GM12878 (cell line): ENCODE results near the gene SELENOO. TPM values are rescaled to one million over a fixed set of nuclear protein-coding genes. Genes with fewer than 3 reads are reported as not detected.

Experiments
- ATAC-seq: fragments of 200-7000 bp; cut with Tn5 transposase; 3 replicates; pipeline ENCODE4 v1.9.1; 2020; ENCODE audit warnings: mild to moderate bottlenecking, moderate library complexity
- BruUV-seq: library from RNA; stranded (reverse); fragments of 400-500 nt; replicated peaks from 2 replicates; lab custom pipeline; 2021; lab: Mats Ljungman, UMichigan
- CTCF ChIA-PET: fragments of 300-600 bp; sonication (Branson Sonifier 250); formaldehyde crosslinking; extraction: SDS; loops from one replicate; lab custom pipeline; 2021; ENCODE audit warnings: inconsistent platforms; lab: Yijun Ruan, JAX
- POLR2A ChIA-PET: fragments of 350-600 bp; formaldehyde crosslinking; extraction: SDS; loops from one replicate; lab custom pipeline; 2021; ENCODE audit warnings: inconsistent platforms; lab: Charles Lee
- RAD21 ChIA-PET: fragments of 300-600 bp; sonication (Branson Sonifier 250); formaldehyde crosslinking; loops from one replicate; lab custom pipeline; 2023; ENCODE audit warnings: antibody characterized with exemption; ENCODE audit not compliant: unreplicated experiment; lab: Charles Lee
- SMC1A ChIA-PET: fragments of 300-600 bp; sonication (Branson Sonifier 250); formaldehyde crosslinking; loops from one replicate; lab custom pipeline; 2023; ENCODE audit not compliant: unreplicated experiment, uncharacterized antibody; lab: Charles Lee
- DNase-seq: peaks from one replicate; pipeline ENCODE4 v3.0.0-alpha.2; 2011; ENCODE audit warnings: low read depth, low spot score
- FAIRE-seq: peaks from 3 replicates; lab custom pipeline; 2011; peaks lifted over from hg19 to GRCh38; lab: Jason Lieb, UNC
- H2AFZ ChIP-seq: 2 replicates; pipeline ENCODE4 v1.6.0; 2011; ENCODE audit warnings: low read depth, low read length, control low read depth; ENCODE audit not compliant: control insufficient read depth
- H3K27ac ChIP-seq: 2 replicates; pipeline ENCODE4 v1.5.1; 2011; ENCODE audit warnings: control low read depth; ENCODE audit not compliant: control insufficient read depth, insufficient read depth
- H3K27me3 ChIP-seq, 2 experiments: replicated peaks in 1 of 2; 2 replicates each; pipeline versions ENCODE4 v1.6.0 to v1.6.1; 2011; ENCODE audit warnings: low read length in 1 of 2; ENCODE audit not compliant: control insufficient read depth in 2 of 2, insufficient read depth in 2 of 2
- H3K36me3 ChIP-seq, 2 experiments: 2 replicates each; pipeline ENCODE4 v1.5.1; 2011; ENCODE audit warnings: low read length in 1 of 2; ENCODE audit not compliant: control insufficient read depth in 2 of 2, insufficient read depth in 2 of 2
- H3K4me1 ChIP-seq: 2 replicates; pipeline ENCODE4 v1.6.1; 2011; ENCODE audit warnings: mild to moderate bottlenecking, low read length, moderate library complexity, mixed read lengths; ENCODE audit not compliant: control insufficient read depth, insufficient read depth
- H3K4me2 ChIP-seq: 2 replicates; pipeline ENCODE4 v1.6.0; 2011; ENCODE audit warnings: control low read depth; ENCODE audit not compliant: control insufficient read depth, insufficient read depth
- H3K4me3 ChIP-seq: fragments of 200-600 bp; sonication (generic); 2 replicates; pipeline ENCODE4 v1.5.1; 2016
- H3K79me2 ChIP-seq: 2 replicates; pipeline ENCODE4 v1.6.0; 2011; ENCODE audit warnings: low read length; ENCODE audit not compliant: control insufficient read depth, insufficient read depth
- H3K9ac ChIP-seq: 2 replicates; pipeline ENCODE4 v1.8.0; 2011; ENCODE audit warnings: low read length, control low read depth, mixed read lengths; ENCODE audit not compliant: control insufficient read depth, insufficient read depth
- H3K9me3 ChIP-seq: replicated peaks from 3 replicates; pipeline ENCODE4 v1.5.1; 2011; ENCODE audit warnings: mild to moderate bottlenecking, low read length; ENCODE audit not compliant: control insufficient read depth, insufficient read depth
- H4K20me1 ChIP-seq: 2 replicates; pipeline ENCODE4 v1.6.0; 2011; ENCODE audit not compliant: control insufficient read depth, insufficient read depth
- ASH2L ChIP-seq: fragments of 300-600, 200-600 bp; sonication (generic); IDR thresholded peaks from 2 replicates; pipeline ENCODE4 v1.6.1; 2017; ENCODE audit warnings: low read depth, mild to moderate bottlenecking, borderline replicate concordance
- CEBPB ChIP-seq, 2 experiments: fragments of 150-350 bp in 1 of 2; IDR thresholded peaks; 2 replicates each; pipeline ENCODE4 v1.6.1; 2012 to 2014; ENCODE audit warnings: low read depth in 2 of 2, low read length in 2 of 2, borderline replicate concordance in 1 of 2, inconsistent platforms in 1 of 2
- CREM ChIP-seq: IDR thresholded peaks from 2 replicates; pipeline ENCODE4 v1.6.1; 2014; ENCODE audit warnings: antibody characterized with exemption, low read depth
- HDAC2 ChIP-seq: fragments of 200-600 bp; sonication (generic); IDR thresholded peaks from 2 replicates; pipeline ENCODE4 v1.6.1; 2017
- SIN3A ChIP-seq: IDR thresholded peaks from 2 replicates; pipeline ENCODE4 v1.6.1; 2012; ENCODE audit warnings: low read depth, low read length, improper control_type of control experiment
- SMAD5 ChIP-seq: IDR thresholded peaks from 2 replicates; pipeline ENCODE4 v1.6.1; 2016; ENCODE audit warnings: antibody characterized with exemption, low read depth
- SUZ12 ChIP-seq: fragments of 200-600 bp; sonication (generic); IDR thresholded peaks from one replicate; pipeline ENCODE4 v1.6.1; 2018; ENCODE audit warnings: antibody characterized with exemption, mild to moderate bottlenecking; ENCODE audit not compliant: unreplicated experiment
- TBL1XR1 ChIP-seq: IDR thresholded peaks from 2 replicates; pipeline ENCODE4 v1.6.1; 2012; ENCODE audit warnings: low read depth, low read length, improper control_type of control experiment
- ZNF207 ChIP-seq: fragments of 450-650 bp; IDR thresholded peaks from 2 replicates; pipeline ENCODE4 v1.6.1; 2014; ENCODE audit warnings: antibody characterized with exemption, mild to moderate bottlenecking, borderline replicate concordance
- WGBS: methylation state at CpG from one replicate; pipeline ENCODE4 v1.1.6; 2016; ENCODE audit warnings: low lambda C conversion rate; ENCODE audit not compliant: insufficient replicate concordance, insufficient coverage; ENCODE audit errors: missing lambda C conversion rate; 5-methylcytosine and 5-hydroxymethylcytosine counted together
- in situ Hi-C: fragments of 300-500 bp; cut with MboI; formaldehyde crosslinking; loops from 9 replicates; pipeline ENCODE4 v1.14.3; 2018; ENCODE audit warnings: mixed read lengths
- intact Hi-C: fragments of 100-400 bp; cut with micrococcal nuclease; formaldehyde crosslinking; loops from one replicate; pipeline ENCODE4 v1.14.2; 2022; ENCODE audit not compliant: unreplicated experiment
- polyA plus RNA-seq, 11 experiments: library from polyadenylated mRNA; depleted of rRNA in 4 of 11; unstranded in 6 of 11; stranded (reverse) in 5 of 11; fragments of >200 nt; fragmentation: Nextera tagmentation in 4 of 11; fragmentation: Illumina TruSeq in 1 of 11; extraction: Ambion mirVana in 4 of 11; extraction: Trizol in 1 of 11; gene quantifications; 1 replicate in 1 of 11; 2 replicates in 10 of 11; pipeline versions ENCODE4 v1.2.1 to v1.2.3, GENCODE V29; 2011 to 2016; ENCODE audit warnings: inconsistent platforms in 2 of 11, missing spikeins in 2 of 11, low read depth in 1 of 11
- total RNA-seq, 4 experiments: library from RNA; depleted of rRNA in 3 of 4; stranded (reverse); fragments of >200 nt in 3 of 4; fragmentation: Illumina TruSeq in 1 of 4; extraction: Trizol in 1 of 4; gene quantifications; 2 replicates each; pipeline versions ENCODE4 v1.2.1 to v1.2.3, GENCODE V29; 2013 to 2021
- TF ChIP-seq, protein P1 (sequence below): fragments of 450-650 bp; formaldehyde crosslinking; IDR thresholded peaks from 2 replicates; pipeline ENCODE4 v1.4.0; 2022; ENCODE audit warnings: mild to moderate bottlenecking, moderate library complexity

SELENOO gene
- total and polyA plus RNA-seq, 10 of the 15 experiments (the other 5 are each of a cell fraction or from before 2014, with no cell fraction given): 0.42 to 23.3 (median 3.3) TPM

DNA sequence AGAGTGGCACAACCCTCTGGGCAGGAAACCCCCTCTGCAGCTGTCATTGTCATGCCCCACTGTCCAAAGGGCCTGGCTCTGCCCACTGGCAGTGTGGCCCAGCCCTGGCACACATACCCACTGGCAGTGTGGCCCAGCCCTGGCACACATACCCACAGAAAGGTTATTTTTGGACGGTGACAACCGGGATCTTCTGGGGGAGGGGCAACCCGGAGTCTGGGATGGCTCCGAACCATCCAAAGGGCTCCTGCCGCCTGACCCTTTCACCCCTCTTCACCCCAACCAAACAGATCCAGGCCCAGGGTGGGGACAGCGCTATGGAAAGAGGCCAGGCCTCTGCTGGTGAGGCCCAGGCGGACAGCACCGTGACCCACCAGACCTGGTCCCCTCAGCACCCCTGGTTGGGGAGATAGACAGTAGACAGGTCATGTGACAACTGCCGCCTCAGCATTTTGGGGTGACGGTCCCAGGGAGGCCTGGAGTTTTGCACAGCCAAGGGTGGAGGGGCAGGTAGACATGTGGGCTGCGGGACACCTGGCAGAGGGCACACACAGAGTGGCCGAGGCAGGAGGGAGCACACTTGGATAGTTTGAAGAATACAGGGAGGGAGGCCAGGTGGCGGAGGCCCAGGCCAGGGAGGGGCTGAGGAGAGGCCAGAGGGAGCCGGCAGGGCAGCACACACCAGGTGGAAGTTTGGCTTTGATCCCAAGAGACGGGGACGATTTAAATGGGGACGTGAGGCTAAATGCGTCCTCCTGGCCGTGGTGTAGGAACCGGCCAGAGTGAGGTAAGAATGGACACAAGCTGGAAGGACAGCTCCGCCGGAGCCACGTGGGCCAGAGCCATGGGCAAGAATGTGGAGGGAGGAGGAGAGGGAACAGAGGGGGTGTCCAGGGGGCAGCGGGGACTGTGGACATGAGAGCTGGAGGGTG is 57.8 kb downstream of the SELENOO start:
- no peak overlapping the region for H3K4me2 ChIP-seq
- no peak overlapping the region for H3K9ac ChIP-seq
- no TSS peak for BruUV-seq
- H3K4me3 ChIP-seq: no peak overlapping the region
- in situ Hi-C loops: loop anchor here (10.0 kb wide), 2 partner anchors 236 to 356 kb away; no protein-coding TSS in a partner anchor
- H4K20me1 ChIP-seq: no peaks in the 10 kb centered on the region
- peaks cover 8% of the 10 kb centered on the region for H3K79me2 ChIP-seq
- FAIRE-seq (no peak), DNase-seq (no peak), ATAC-seq (no peak)
- H3K27me3 ChIP-seq: no peaks in the 10 kb centered on the region
- no peaks in the 10 kb centered on the region; a peak in 1 of 4 replicates for H3K36me3 ChIP-seq
- ChIA-PET RAD21 (no interaction called here), SMC1A (no interaction called here), POLR2A (no interaction called here), CTCF (no interaction called here)
- peaks cover 10% of the 10 kb centered on the region for H3K4me1 ChIP-seq
- no peaks in the 10 kb centered on the region for H3K9me3 ChIP-seq
- intact Hi-C loops: no loop called here
- H3K27ac ChIP-seq: no peak overlapping the region
- H2AFZ ChIP-seq: no peak overlapping the region
- WGBS: 89% methylated on average over 23 of the region's 24 CpGs
- TF ChIP-seq TBL1XR1 (no peak), ASH2L (no peak), HDAC2 (no peak), SUZ12 (no peak), SMAD5 (no peak), CREM (no peak), SIN3A (no peak), ZNF207 (no peak), CEBPB (IDR thresholded peaks at IDR 0.05; ENCODE audit: borderline replicate concordance in 1 of 2, low read depth in 2 of 2, low read length in 2 of 2) (no peak)
- TF ChIP-seq, protein P1, sequence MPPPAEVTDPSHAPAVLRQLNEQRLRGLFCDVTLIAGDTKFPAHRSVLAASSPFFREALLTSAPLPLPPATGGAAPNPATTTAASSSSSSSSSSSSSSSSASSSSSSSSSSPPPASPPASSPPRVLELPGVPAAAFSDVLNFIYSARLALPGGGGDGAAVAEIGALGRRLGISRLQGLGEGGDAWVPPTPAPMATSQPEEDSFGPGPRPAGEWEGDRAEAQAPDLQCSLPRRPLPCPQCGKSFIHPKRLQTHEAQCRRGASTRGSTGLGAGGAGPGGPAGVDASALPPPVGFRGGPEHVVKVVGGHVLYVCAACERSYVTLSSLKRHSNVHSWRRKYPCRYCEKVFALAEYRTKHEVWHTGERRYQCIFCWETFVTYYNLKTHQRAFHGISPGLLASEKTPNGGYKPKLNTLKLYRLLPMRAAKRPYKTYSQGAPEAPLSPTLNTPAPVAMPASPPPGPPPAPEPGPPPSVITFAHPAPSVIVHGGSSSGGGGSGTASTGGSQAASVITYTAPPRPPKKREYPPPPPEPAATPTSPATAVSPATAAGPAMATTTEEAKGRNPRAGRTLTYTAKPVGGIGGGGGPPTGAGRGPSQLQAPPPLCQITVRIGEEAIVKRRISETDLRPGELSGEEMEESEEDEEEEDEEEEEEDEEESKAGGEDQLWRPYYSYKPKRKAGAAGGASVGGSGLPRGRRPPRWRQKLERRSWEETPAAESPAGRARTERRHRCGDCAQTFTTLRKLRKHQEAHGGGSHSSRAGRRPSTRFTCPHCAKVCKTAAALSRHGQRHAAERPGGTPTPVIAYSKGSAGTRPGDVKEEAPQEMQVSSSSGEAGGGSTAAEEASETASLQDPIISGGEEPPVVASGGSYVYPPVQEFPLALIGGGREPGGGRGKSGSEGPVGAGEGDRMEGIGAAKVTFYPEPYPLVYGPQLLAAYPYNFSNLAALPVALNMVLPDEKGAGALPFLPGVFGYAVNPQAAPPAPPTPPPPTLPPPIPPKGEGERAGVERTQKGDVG (CRISPR knock-in tag): no peak
